AG09319 (cell line): Measurements from ENCODE around the gene ELMO1.

Experiments
- DNase-seq: peaks from one replicate; pipeline ENCODE4 v3.0.0-alpha.2; 2010; ENCODE audit warnings: low read depth; ENCODE audit errors: extremely low read depth
- TF ChIP-seq, protein P1 (sequence below): IDR thresholded peaks from 2 replicates; pipeline ENCODE4 v1.5.1; 2011; ENCODE audit warnings: low read depth, mild to moderate bottlenecking, inconsistent platforms, low read length, moderate library complexity

ELMO1 gene

DNA sequence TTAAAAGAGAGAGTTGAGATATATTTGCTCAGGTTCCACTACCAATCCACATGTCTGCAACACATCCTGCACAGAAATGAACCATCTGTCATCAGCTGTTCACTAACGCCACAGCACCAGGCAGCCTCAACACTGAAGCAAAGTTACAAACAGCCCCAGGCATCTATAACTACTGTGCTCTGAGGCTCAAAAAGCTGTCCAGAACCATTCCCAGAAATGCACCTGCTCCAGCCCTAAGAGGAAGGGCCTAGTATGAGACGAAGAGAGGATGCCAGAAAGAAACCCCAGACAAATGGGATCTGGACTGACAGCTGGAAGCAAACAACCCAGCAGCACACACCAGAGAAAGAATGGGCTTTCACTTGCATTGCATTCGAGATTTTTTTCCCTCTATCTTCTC, 159.3 kb downstream of the ELMO1 start:
- TF ChIP-seq, protein P1, sequence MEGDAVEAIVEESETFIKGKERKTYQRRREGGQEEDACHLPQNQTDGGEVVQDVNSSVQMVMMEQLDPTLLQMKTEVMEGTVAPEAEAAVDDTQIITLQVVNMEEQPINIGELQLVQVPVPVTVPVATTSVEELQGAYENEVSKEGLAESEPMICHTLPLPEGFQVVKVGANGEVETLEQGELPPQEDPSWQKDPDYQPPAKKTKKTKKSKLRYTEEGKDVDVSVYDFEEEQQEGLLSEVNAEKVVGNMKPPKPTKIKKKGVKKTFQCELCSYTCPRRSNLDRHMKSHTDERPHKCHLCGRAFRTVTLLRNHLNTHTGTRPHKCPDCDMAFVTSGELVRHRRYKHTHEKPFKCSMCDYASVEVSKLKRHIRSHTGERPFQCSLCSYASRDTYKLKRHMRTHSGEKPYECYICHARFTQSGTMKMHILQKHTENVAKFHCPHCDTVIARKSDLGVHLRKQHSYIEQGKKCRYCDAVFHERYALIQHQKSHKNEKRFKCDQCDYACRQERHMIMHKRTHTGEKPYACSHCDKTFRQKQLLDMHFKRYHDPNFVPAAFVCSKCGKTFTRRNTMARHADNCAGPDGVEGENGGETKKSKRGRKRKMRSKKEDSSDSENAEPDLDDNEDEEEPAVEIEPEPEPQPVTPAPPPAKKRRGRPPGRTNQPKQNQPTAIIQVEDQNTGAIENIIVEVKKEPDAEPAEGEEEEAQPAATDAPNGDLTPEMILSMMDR, result no peak
- no peak for DNase-seq

DNA sequence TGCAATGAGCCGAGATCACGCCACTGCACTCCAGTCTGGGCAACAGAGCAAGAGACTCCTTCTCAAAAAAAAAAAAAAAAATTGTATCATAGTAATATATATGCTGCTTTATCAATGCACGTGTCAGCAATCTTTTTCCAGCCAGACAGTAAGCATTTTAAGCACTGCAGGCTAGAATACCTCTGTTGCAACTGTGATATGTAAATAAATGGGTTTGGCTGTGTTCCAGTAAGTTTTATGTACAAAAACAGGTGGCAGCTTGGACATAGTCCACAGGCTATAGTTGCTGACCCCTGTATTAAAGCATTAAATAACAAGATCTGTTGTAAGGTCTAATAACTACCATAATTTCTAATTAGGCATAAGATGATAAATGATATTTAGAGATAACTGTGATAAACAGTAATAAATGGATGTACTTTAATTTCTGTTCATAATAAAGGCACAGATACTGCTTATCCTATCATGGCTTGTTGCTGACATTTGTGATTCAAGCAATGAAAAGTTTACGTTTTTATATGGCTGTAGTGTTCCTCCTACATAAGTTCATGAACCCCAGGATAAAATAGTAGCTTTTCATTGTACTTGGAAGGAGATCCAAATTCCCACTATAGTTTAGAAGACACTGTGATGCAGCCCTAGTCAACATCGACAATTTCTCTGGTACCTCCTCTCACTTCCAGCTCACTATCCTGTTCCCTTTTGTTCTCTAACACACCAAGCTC, 161.4 kb downstream of the ELMO1 start:
- DNase-seq, result no peak
- TF ChIP-seq, protein P1, result no peak

GRCh38 chr7:37286454-37286832, 162.2 kb downstream of the ELMO1 start:
- no peak for DNase-seq
- TF ChIP-seq, protein P1, result no peak

- TF ChIP-seq, protein P1, result no peak
These were observed 162.8 kb downstream of the ELMO1 start for GRCh38 chr7:37285706-37286453.

DNA sequence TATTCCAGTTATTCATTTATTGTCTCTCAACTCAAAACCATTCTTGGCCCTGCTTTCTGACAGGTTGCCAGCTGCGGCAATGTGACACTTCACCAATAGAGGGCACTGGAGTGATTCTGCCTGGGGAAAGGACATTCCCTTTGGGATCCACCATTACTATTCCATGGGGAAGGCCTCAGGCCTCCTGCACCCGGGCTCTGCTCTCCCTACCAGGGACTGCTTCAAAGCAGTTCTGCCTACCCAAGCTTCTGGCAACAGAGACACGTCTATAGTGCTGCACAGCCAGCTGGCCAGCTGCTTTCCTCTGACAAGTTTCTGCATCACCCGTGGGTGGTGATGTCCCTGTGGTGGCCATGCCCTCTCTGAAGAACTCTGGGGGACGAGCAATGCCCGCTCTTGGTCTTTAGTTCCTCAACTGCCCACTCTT, 163.8 kb downstream of the ELMO1 start:
- TF ChIP-seq, protein P1, result no peak; the same call in none of the 2 replicates
- DNase-seq, result no peak

More at GRCh38 chr7:37285706-37286453, 162.8 kb downstream of the ELMO1 start:
- DNase-seq, result no peak

DNA sequence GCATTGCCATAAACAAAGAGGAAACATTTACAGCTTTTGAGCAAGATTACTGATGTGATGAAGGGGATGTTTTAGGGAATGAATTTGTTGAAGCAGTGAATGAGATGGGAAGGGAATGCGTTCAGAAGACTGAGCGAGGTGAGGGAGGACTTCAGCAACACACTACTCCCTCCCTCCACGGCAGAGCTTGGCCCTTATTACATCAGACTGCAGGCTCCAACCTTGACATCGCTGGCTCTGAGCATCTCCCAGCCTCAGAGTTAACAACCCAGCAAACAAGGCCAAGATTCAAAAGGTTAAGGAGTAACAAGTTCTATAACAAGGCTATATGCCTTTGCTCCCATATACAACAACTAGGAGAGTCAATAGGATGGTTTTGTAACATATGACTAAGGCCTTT, 164.4 kb downstream of the ELMO1 start:
- TF ChIP-seq, protein P1, result no peak
- no peak for DNase-seq

DNA sequence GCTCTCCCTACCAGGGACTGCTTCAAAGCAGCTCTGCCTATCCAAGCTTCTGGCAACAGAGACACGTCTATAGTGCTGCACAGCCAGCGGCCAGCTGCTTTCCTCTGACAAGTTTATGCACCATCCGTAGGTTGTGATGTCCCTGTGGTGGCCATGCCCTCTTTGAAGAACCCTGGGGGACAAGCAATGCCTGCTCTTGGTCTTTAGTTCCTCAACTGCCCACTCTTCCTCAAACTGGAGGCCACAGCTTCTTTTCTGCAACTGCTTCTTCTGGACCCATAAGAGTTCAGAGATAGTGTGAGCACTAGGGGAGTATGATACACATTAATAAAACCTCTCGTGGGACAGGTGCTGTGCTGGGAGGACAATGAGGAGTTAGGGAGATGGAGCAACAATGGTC, 164.9 kb downstream of the ELMO1 start:
- no peak for DNase-seq
- TF ChIP-seq, protein P1, result no peak
